GM10266 (cell line): ENCODE results near the gene CMSS1.

Experiments
- DNase-seq: peaks from one replicate; pipeline ENCODE4 v3.0.0; 2012; ENCODE audit errors: extremely low spot score
- CTCF ChIP-seq: IDR thresholded peaks from 2 replicates; pipeline ENCODE4 v1.5.1; 2012; ENCODE audit warnings: mild to moderate bottlenecking, low read depth; ENCODE audit not compliant: control insufficient read depth, insufficient read depth; ENCODE audit errors: missing control alignments

Gene CMSS1

GRCh38 chr3:99865321-99865720 lies 47.7 kb downstream of the CMSS1 start:
- DNase-seq = no peak
- no peak for TF ChIP-seq CTCF

GRCh38 chr3:99866261-99866761 lies 48.6 kb downstream of the CMSS1 start:
- TF ChIP-seq CTCF = no peak
- DNase-seq = no peak

- no peak for DNase-seq
- TF ChIP-seq CTCF = no peak
Observed at GRCh38 chr3:99867594-99868310, 50.1 kb downstream of the CMSS1 start.

GRCh38 chr3:99868311-99868646 lies 50.6 kb downstream of the CMSS1 start:
- TF ChIP-seq CTCF = no peak
- DNase-seq = no peak

GRCh38 chr3:99869621-99870020 lies 52.0 kb downstream of the CMSS1 start:
- DNase-seq = no peak
- no peak for TF ChIP-seq CTCF

GRCh38 chr3:99870712-99871111 lies 53.0 kb downstream of the CMSS1 start:
- no peak for TF ChIP-seq CTCF
- no peak for DNase-seq

- no peak for DNase-seq
- TF ChIP-seq CTCF = no peak
Observed at GRCh38 chr3:99871231-99872045, 53.8 kb downstream of the CMSS1 start.
